ENCODE measurements around the gene OR51T1.

GRCh38 chr11:4916581-4916980, 34.9 kb downstream of the OR51T1 start:
- TF ChIP-seq CTCF (IDR thresholded peaks at IDR 0.05 in 4 of 5, conservative IDR thresholded peaks at IDR 0.05 in 1 of 5) (no peak), POLR2A (IDR thresholded peaks at IDR 0.05) (no peak)

Measured in gastrocnemius medialis (tissue), 4 donors.